HG03139 (cell line): ENCODE measurements around the gene FRMD6.
A peak's percentile ranks its signal among the peaks of the same experiment; 100 is the strongest.
"Not testable (repeated sequence)": the region's sequence is repeated elsewhere in the genome, so short reads cannot be mapped to it uniquely, and the experiment has no call there.

ENCODE experiments used
- ATAC-seq: cut with Tn5 transposase; IDR thresholded peaks from one replicate; pipeline ENCODE4 v1.9.1; 2021; ENCODE audit not compliant: unreplicated experiment

The FRMD6 gene

GRCh38 chr14:51628238-51628637, 23.5 kb upstream of the FRMD6 start:
- no peak for ATAC-seq

- ATAC-seq = no peak
These were observed 20.7 kb upstream of the FRMD6 start for GRCh38 chr14:51630987-51631386.

DNA sequence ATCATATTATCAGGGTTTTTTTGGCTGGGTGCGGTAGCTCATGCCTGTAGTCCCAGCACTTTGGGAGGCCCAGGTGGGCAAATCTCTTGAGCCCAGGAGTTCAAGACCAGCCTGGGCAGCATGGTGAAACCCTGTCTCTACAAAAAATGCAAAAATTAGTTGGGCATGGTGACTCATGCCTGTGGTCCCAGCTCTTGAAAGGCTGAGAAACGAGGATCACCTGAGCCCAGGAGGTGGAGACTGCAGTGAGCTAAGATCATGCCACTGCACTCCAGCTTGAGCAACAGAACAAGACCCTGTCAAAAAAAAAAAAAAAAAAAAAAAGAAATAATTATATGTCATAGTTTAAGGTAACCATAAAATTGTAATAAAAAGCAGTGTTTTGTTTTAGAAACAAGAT, 18.4 kb upstream of the FRMD6 start:
- not testable (repeated sequence) for ATAC-seq

GRCh38 chr14:51636109-51636508, 15.6 kb upstream of the FRMD6 start:
- ATAC-seq = no peak

GRCh38 chr14:51638071-51638944, 13.4 kb upstream of the FRMD6 start:
- no peak for ATAC-seq

GRCh38 chr14:51639668-51640316, 11.9 kb upstream of the FRMD6 start:
- no peak for ATAC-seq

GRCh38 chr14:51643140-51643539, 8.6 kb upstream of the FRMD6 start:
- ATAC-seq = no peak

DNA sequence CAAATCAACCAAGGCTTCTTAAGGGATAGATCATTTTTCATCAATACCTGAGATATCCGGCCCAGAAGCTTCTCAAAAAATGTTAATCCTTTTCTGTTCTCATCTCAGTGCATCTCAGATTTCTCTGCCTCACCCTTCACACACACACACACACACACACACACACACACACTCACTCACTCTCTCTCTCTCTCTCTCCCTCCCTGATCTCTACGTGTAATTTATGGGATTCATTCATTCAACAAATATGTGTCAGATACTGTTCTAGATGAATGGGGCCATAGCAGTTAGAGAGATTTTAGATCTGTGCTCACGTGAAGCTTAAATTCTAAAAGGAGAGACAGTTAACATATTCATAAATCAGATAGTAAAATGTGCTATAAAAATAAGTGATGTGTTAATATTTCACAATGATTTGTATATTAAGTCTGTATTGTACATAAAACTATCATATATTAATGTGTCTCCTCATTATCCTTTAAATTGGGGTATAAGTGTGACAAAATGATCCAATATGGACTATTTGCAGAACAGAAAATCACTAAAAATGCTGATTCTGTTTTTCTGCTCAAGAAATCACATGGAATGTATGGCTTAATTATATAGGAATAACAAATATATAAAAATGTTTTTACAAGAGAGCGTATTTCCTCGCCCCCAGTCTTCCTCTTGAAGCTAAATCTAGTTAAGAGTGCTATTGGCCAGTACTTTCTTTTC, 7.3 kb upstream of the FRMD6 start:
- no peak for ATAC-seq

- no peak for ATAC-seq
These were observed 3.4 kb upstream of the FRMD6 start for GRCh38 chr14:51648296-51648695.

GRCh38 chr14:51650716-51651387, 858 bp upstream of the FRMD6 start:
- ATAC-seq = no peak

- ATAC-seq = peak; percentile 36
These were observed 713 bp downstream of the FRMD6 start for GRCh38 chr14:51652168-51653078.

GRCh38 chr14:51653079-51653774, 1.5 kb downstream of the FRMD6 start:
- ATAC-seq = no peak

GRCh38 chr14:51653775-51654532, 2.2 kb downstream of the FRMD6 start:
- ATAC-seq = no peak

DNA sequence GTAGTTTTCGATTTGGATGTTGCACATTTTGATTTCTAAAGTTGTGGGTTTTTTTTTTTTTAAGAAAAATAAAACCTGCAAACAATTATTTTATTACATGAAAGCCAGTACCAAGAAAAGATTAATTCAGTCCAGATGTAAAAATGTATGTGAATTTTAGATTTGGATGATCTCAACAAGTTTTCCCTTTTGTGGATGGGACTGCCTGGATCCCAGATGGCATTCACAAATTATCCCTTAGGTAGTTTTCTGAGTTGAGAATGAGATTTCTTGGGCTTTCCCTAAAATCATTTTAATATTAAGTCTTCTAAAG, 2.8 kb downstream of the FRMD6 start:
- ATAC-seq = no peak

DNA sequence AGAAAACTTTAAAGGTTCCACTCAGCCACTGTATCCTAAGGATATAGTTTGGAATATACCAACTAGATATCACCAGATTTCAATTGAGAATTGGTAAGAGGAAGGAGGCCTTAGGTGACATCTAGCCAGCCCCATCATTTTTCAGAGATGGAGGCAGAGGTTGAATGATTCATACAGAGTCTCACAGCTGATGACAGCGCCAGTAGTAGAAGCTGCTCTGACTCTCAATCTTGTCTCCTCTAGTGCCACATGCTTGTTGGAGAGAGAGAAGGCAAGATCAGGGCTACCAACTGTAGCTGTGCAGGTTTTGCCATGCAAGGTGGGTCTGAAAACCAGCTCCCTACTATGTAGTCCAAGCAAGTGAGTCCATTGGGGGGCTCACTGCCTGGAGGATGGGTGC, 6.1 kb downstream of the FRMD6 start:
- ATAC-seq = no peak

DNA sequence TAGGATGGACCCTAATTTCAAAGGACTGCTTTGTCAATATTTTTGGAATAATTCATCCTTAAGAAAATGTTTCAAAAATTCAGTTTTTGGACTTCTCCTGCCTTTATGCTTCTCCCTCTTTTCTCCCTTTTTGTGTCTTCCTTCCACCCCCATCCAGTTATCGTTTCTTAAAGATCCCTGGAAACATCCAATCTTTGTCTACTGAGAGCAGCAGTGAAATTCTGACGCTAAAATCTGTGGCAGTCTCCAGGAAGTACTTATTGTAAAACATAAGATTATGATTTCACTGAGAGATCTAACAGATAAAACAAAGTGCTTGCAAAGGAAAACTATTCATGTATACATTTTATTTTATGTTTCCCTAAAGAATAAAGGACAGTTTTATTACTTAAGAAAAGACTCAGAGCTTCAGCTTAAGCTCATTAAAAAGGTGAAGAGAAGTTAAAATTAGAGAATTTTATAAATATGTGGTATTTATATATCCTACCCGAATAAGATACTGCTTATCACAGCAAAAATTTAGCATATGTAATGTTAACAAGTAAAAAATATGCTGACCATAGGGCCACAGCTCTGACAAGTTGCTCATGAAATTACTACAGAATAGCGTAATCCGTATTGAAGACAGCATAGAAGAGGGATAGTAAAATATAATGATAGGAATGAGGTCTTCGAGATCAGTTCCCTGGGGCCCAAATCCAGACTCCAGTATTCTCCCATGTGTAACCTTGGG, 6.9 kb downstream of the FRMD6 start:
- ATAC-seq = no peak

DNA sequence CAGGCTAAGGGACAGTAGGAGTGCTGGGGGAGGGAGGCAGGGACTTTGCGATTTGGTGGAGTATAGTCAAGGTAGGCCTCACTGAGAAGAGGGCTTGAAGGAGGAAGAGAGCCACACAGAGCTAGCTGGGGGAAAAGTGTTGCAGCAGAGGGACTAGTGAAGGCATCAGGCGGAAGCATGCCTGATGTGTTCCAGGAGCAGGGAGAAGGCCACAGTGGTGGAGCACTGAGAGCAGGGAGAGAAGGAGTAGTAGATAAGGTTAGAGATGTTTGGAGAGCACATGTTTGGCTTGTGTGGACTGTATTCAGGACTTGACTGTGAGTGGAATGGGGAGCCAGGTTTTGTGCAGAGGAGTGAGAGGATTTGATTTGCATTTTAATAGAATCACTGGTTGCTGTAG, 9.0 kb downstream of the FRMD6 start:
- no peak for ATAC-seq

GRCh38 chr14:51661504-51661903, 9.8 kb downstream of the FRMD6 start:
- ATAC-seq = no peak
